ENCODE data around the gene HIPK2.
A peak's percentile ranks its signal among the peaks of the same experiment; 100 is the strongest.

HIPK2 gene

GRCh38 chr7:139603896-139604295 is 173.9 kb downstream of the HIPK2 start:
- no peaks in the 10 kb centered on the region for H3K79me2 ChIP-seq (ENCODE audit: insufficient read depth, low read depth)
- no peak for TF ChIP-seq CTCF (conservative IDR thresholded peaks at IDR 0.05; ENCODE audit: low read depth, low read length)
- H3K4me1 ChIP-seq (ENCODE audit: low read depth, poor library complexity, severe bottlenecking) = no peaks in the 10 kb centered on the region
- no peak overlapping the region for H3K9ac ChIP-seq
- H3K36me3 ChIP-seq (ENCODE audit: insufficient read depth) = no peaks in the 10 kb centered on the region
- no peaks in the 10 kb centered on the region for H3K27me3 ChIP-seq (ENCODE audit: insufficient read depth, low read depth)
- no peaks in the 10 kb centered on the region for H4K20me1 ChIP-seq (ENCODE audit: insufficient read depth)
- no peak overlapping the region for H3K4me2 ChIP-seq
- no peak overlapping the region for H3K27ac ChIP-seq
- no peak overlapping the region for H3K4me3 ChIP-seq (IDR thresholded peaks at IDR 0.05; ENCODE audit: insufficient read depth, low read depth, low read length)
- no peak overlapping the region for H2AFZ ChIP-seq (ENCODE audit: low read depth)

DNA sequence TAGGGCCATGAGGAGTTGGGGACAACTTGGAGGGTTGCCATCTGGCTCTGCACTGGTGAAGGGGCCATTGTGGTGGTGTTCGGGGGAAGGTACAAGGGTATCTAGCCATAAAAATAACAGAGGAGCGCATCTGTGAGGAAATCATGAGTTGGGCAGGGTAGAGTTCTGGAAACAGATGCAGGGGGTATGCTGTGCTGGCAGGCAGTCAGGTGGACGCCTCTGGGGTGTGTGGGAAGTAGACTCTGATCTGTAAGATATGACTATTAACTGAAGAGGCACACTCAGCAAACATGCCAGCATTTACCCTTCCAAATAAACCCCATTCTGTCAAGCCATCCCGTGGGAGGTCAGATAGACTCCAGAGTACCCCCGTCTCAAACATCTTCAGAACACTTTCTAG is 174.5 kb downstream of the HIPK2 start:
- Histone ChIP-seq H4K20me1 (ENCODE audit: insufficient read depth) (no peaks in the 10 kb centered on the region), H3K36me3 (ENCODE audit: insufficient read depth) (no peaks in the 10 kb centered on the region), H3K27me3 (ENCODE audit: insufficient read depth, low read depth) (no peaks in the 10 kb centered on the region), H3K27ac (no peak overlapping the region), H2AFZ (ENCODE audit: low read depth) (no peak overlapping the region), H3K4me3 (IDR thresholded peaks at IDR 0.05; ENCODE audit: insufficient read depth, low read depth, low read length) (no peak overlapping the region), H3K79me2 (ENCODE audit: insufficient read depth, low read depth) (no peaks in the 10 kb centered on the region), H3K4me2 (no peak overlapping the region), H3K9ac (no peak overlapping the region), H3K4me1 (ENCODE audit: low read depth, poor library complexity, severe bottlenecking) (no peaks in the 10 kb centered on the region)
- no peak for TF ChIP-seq CTCF (conservative IDR thresholded peaks at IDR 0.05; ENCODE audit: low read depth, low read length)

- Histone ChIP-seq H4K20me1 (ENCODE audit: insufficient read depth) (no peaks in the 10 kb centered on the region), H3K36me3 (ENCODE audit: insufficient read depth) (no peaks in the 10 kb centered on the region), H3K27me3 (ENCODE audit: insufficient read depth, low read depth) (no peaks in the 10 kb centered on the region), H3K9ac (no peak overlapping the region), H3K27ac (no peak overlapping the region), H3K4me1 (ENCODE audit: low read depth, poor library complexity, severe bottlenecking) (no peaks in the 10 kb centered on the region), H3K4me3 (IDR thresholded peaks at IDR 0.05; ENCODE audit: insufficient read depth, low read depth, low read length) (no peak overlapping the region), H3K79me2 (ENCODE audit: insufficient read depth, low read depth) (no peaks in the 10 kb centered on the region), H3K4me2 (no peak overlapping the region), H2AFZ (ENCODE audit: low read depth) (no peak overlapping the region)
- TF ChIP-seq CTCF (conservative IDR thresholded peaks at IDR 0.05; ENCODE audit: low read depth, low read length) = peak; percentile 86
Measured at GRCh38 chr7:139602143-139602722, 175.6 kb downstream of the HIPK2 start.

- TF ChIP-seq CTCF (conservative IDR thresholded peaks at IDR 0.05; ENCODE audit: low read depth, low read length) = no peak
- H3K4me2 ChIP-seq = no peak overlapping the region
- H3K79me2 ChIP-seq (ENCODE audit: insufficient read depth, low read depth) = no peaks in the 10 kb centered on the region
- H3K4me1 ChIP-seq (ENCODE audit: low read depth, poor library complexity, severe bottlenecking) = no peaks in the 10 kb centered on the region
- no peak overlapping the region for H2AFZ ChIP-seq (ENCODE audit: low read depth)
- no peaks in the 10 kb centered on the region for H3K27me3 ChIP-seq (ENCODE audit: insufficient read depth, low read depth)
- H3K9ac ChIP-seq = no peak overlapping the region
- H4K20me1 ChIP-seq (ENCODE audit: insufficient read depth) = no peaks in the 10 kb centered on the region
- no peak overlapping the region for H3K4me3 ChIP-seq (IDR thresholded peaks at IDR 0.05; ENCODE audit: insufficient read depth, low read depth, low read length)
- no peak overlapping the region for H3K27ac ChIP-seq
- no peaks in the 10 kb centered on the region for H3K36me3 ChIP-seq (ENCODE audit: insufficient read depth)
Measured at GRCh38 chr7:139601176-139601575, 176.6 kb downstream of the HIPK2 start.

Data from KMS-11 (cell line).